Activated CD4-positive, alpha-beta T cell treated with anti-CD3 and anti-CD28 coated beads for 4 hours (primary cell): ENCODE results near the gene INSYN2B.

Experiments used
- DNase-seq, 2 donors: peaks; one replicate each; pipeline ENCODE4 v3.0.0-alpha.2; 2020

The INSYN2B gene

GRCh38 chr5:169881702-169882303 is 98.5 kb downstream of the INSYN2B start:
- DNase-seq, result no peak

DNA sequence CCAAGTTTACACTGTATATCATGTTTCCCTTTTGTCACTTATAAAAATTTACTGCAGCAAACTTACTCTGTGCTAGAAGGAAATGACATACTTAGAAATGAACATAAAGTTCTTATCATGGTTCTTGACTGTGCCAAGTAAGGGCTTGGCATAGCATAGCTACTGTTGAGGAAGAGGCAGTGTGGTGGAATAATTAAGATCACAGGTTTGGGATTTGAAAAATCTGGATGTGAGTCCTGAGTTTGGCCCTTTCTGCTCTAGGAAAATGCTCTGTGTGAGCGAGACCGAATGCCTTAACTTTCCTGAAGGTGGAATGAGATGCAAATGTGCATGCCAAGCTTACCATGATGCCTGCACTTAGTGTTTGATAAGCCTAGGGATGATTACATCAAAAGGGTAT is 99.5 kb downstream of the INSYN2B start:
- DNase-seq, result no peak

DNA sequence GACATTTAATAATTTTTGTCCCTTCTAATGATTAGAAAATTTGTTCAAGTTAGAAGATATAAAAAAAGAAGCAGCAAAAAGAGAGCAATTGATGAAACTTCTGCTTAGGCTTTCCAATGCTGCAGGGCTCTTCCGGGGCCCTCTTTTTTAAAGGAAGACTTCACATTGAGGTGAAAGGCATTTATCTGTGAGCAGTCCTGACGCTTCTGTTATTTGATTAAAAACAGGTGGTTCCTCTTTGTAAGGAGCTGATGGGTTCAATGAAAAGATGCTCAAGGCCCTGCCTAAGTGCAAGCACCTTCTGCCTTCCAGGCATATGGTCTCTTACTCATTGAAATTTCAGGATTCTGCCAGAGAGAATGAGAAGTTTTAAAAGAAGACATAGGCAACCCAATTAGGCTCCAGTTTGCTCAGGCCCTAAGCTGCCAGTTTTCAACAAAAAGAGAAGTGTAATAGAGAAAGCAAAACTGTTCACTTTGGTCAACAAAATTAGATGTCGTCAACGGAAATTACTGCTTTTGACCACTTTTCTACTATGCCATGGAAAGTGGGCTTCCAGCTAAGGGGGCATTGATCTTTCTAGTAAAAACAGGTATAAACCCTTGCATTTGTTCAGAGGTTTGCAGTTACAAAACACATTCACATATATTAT is 100.2 kb downstream of the INSYN2B start:
- no peak for DNase-seq

DNA sequence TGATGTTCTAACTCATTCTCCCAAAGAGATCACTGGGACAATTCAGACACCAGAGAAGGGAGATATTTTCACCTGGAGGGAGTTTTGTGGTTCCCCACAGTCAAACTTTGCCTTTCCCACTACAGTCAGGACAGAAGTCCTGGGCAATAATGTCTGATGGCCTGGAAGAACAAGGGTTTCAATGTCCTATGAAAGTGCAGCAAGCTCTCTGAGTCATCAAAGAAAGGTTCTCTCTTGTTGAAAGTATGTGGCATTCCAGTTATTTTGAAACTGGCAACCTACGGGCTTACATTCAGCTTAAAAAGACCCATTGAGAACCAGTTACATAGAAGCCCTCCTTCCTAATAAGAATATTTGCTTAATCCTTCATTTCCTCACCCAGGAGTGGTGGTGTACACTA is 103.9 kb downstream of the INSYN2B start:
- no peak for DNase-seq

DNA sequence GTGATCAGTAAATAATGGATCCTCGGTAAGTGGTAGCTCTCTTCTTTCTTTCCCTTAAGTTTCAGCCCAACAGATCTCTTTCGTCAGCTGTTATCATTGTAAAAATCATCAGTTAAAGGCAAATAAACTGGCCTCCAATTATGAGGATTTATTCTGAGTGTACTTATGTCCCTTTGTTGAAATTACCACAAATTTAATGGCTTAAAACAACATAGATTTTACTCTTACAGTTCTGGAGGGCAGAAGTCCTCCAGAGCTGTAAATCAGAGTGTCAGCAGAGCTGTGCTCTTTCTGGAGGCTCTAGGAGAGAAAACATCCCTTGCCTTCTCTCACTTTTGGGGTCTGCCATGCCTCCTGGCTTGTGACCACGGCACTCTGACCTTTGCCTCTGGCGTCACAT is 104.6 kb downstream of the INSYN2B start:
- DNase-seq, result no peak

DNA sequence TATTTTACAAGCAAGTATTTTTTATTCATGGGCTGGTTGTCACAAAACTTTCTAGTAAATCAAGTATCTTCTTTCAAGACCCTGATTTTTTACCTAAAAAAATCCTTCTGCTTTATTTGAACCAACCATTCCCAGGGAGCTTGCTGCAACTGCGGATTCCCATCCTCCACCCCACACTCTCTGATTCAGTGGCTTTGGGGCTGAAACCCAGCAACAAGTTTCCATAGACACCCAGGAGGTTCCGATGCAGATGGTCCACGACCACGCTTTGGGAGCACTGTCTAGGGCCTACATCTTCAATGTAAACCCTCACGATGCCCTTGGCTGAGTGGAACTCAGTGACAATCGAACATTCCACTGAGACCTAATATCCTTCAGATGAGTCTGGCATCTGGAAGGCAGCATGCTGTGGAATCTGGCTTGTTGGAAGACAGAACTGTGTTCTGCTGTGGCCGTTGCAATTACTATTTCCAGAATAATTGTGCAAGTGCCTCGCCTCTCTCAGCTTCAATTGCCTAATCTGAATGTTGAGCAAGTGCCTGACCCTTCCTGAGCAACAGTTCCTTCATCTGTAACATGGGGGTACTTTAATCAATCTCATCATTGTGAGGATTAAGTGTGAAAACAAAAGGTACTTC is 105.1 kb downstream of the INSYN2B start:
- DNase-seq, result no peak

GRCh38 chr5:169874621-169875020 is 105.7 kb downstream of the INSYN2B start:
- DNase-seq, result no peak

DNA sequence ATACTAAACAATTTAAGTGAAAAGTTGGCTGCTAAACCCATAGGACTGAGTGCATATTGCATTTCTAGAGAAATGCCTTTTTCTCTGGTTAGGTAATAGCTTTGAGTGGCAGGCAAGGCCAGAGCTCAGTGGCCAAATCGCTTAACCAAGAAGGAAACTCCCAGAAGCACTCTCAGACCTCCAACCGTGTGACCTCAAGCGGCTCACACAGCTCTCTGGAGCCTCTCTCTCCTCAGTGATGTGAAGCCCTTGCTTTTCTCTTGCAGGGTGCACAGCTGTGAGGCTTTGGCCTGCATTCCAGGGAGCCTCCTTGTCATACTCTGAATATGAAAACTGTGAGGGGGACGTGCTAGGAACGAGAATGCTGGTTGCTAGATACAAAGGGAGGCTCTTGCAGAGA is 106.7 kb downstream of the INSYN2B start:
- DNase-seq, result no peak

- DNase-seq, result no peak
These were observed 108.3 kb downstream of the INSYN2B start for GRCh38 chr5:169871826-169872490.

DNA sequence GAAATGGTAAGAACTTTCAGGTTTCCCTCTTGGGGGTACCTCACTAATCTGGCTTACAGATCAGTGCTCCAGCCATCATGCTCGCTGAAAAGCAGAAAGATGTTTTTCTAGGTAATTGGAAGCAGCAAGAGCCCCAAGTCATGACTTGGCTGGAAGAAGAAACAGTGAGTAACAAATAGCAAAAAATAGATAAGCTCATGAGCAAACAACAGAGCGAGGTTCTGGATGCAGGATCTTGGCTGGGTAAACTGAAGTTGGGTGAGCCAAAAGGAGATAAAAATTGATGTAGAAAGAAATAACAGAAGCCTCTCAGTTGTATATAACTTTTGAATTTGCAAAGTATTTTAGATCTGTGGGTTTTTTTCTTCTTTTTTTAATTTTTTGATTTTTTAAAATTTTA is 110.1 kb downstream of the INSYN2B start:
- no peak for DNase-seq

DNA sequence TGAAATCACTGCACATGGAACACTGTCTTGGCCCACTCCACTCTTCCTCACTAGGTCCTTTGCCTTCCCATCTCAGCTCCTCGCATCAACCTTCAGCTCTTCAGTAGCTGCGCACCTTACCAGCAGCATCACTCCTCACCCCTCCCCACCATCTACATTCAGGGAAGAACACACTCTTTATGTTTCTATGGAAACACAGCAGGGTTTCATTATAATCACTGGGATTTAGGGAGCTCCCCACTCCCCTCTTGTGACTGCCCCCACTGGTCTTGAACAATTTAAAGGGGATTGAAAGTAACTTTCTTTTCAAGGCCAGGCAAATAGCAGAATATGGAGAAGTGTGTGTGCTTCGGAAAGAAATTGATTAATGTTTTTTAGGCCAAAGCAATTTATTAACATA is 111.2 kb downstream of the INSYN2B start:
- no peak for DNase-seq

DNA sequence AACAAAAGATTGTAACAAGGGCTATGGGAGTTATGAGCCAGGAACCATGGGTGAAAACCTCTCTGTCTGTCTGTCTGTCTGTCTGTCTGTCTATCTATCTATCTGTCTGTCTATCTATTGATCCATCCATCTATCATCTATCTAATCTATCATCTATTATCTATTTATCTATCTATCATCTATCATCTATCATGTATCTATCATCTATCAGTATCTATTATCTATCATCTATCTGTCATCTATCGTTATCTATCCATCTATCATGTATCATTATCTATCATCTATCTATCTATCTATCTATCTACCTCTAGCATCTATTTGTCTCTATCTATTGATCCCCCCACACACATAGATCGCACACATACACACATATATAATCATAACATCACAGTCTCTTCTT is 112.9 kb downstream of the INSYN2B start:
- no peak for DNase-seq

DNA sequence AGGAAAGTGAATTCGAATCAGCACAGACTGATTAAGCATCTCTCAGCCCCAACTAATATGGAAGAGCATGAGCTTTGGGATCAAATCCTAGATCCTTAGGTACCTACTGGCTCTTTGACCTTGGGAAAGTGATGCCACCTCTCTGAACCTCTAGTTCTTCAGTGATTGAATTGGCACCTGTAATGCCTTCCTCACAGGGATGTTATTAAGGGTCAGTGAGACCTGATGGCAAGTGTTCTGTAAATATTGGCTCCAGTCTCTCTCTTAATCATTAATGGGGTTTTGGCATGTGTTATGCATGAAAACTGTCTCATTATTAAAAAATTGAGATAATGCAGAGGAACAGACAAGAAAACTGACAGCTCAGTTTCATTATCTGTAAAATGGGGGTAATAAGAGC is 115.8 kb downstream of the INSYN2B start:
- no peak for DNase-seq

- no peak for DNase-seq
These were observed 117.9 kb downstream of the INSYN2B start for GRCh38 chr5:169862391-169862811.

DNA sequence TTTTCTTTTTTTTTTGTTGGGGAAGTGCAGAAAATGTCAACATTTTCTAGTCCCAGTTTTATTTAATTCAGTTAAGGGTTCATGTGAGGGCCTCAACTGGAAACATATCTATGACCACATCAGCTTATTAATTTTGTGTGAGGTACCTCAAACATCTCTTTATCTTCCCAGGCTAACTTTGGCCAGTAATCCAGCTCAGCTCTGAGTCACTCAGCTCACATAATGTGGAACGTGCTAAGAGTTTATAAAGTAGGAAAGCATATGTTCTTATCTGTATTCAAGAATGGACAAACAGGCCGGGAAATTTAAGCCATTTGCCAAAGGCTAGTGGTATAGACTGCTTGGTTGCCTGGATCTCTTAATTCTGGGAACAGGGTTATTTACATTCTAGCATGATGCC is 118.4 kb downstream of the INSYN2B start:
- no peak for DNase-seq

GRCh38 chr5:169861433-169861832 is 118.9 kb downstream of the INSYN2B start:
- DNase-seq, result no peak

- no peak for DNase-seq
These were observed 119.7 kb downstream of the INSYN2B start for GRCh38 chr5:169860585-169860984.

DNA sequence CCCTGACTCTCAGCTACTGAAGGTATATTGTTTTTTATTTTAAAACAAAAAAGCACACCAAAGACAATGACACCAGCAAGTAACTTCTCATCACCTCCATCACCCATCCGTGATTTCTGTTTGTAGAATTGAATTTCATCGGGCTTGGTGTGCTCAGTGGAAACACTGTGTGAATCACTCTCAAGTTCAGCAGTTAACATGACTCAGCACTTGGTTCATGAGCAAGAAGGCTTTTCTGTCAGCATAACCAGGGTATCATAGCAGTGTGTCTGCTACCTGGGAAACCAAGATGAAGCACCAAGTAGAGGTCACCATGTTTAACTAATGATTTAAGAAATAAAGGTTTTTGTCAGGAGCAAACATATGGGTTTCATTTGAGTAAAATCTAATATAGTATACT is 123.7 kb downstream of the INSYN2B start:
- DNase-seq, result no peak

DNA sequence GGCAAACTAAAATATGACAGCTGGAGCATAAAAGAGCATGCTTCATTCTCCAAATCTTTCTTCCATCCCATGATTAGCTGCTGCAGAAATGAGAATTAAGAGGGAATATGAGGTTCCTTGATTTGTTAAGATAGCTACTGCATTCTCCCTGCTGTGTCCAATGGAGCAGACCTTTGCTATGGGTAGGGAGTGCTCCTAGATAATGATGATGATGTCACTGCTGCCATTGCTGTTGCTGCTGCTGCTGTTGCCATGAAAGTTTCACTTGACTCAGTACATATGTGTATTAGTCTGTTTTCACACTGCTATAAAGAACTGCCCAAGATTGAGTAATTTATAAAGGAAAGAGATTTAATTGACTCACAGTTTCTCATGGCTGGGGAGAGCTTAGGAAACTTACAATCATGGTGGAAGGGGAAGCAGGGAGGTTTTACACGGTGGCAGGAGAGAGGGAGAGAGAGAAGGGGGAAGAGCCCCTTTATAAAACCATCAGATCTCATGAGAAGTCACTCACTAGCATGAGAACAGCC is 128.9 kb downstream of the INSYN2B start:
- no peak for DNase-seq

GRCh38 chr5:169850409-169850808 is 129.9 kb downstream of the INSYN2B start:
- DNase-seq, result no peak

DNA sequence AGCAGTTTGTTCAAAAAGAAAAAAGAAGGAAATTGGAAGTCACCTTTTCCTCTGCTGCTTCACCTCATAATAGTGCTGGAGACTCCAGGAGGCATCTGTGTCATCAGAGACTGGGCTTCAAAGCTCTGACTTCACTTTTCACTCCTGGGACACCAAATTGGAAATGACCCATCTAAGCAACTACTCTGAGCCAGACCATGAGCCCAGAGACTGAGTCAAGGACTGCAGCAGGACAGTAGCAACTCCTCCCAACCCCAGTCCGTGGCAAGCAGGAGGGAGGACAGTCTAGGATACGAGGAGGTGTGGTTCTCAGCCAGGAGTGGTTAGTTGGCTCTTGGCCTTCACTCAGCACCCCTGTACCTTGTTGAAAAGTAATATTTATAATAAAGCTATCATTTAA is 131.5 kb downstream of the INSYN2B start:
- DNase-seq, result no peak

GRCh38 chr5:169848271-169848670 is 132.0 kb downstream of the INSYN2B start:
- DNase-seq, result no peak

GRCh38 chr5:169847519-169847918 is 132.8 kb downstream of the INSYN2B start:
- no peak for DNase-seq

- no peak for DNase-seq
These were observed 137.6 kb downstream of the INSYN2B start for GRCh38 chr5:169842699-169843098.
